Measurements from ENCODE around the gene SH2D7. TPM values are rescaled to one million over a fixed set of nuclear protein-coding genes. Genes with fewer than 3 reads are reported as not detected.
A peak's percentile ranks its signal among the peaks of the same experiment; 100 is the strongest.

Gene SH2D7
- total RNA-seq = not detected

GRCh38 chr15:78092261-78093041 lies at the start of gene SH2D7:
Gene SH2D7, plus strand, starts transcription at chr15:78092561. Its CDS starts 24 bp downstream, at chr15:78092585.
- H3K4me3 Mint-ChIP-seq = no peak within 1 kb of the TSS
- no peak for DNase-seq
- H3K27me3 Mint-ChIP-seq = peaks cover 3% of the 10 kb centered on the region
- ChIA-PET POLR2A (interaction anchor here (0.6 kb wide), 1 partner anchor 13 kb away, joined by 5 read pairs; no protein-coding TSS in a partner anchor), CTCF (interaction anchor here (1.4 to 2.9 kb wide), 7 partner anchors 9 to 56 kb away, joined by 3 to 14 read pairs (median 6); no protein-coding TSS in a partner anchor)
- H3K4me1 Mint-ChIP-seq = peaks cover 29% of the 10 kb centered on the region
- H3K27ac Mint-ChIP-seq = no peak within 1 kb of the TSS
- H3K9me3 Mint-ChIP-seq = peaks cover 6% of the 10 kb centered on the region
- H3K36me3 Mint-ChIP-seq (ENCODE audit: low read depth) = peaks cover 4% of the 10 kb centered on the region

GRCh38 chr15:78044407-78045155 lies 47.8 kb upstream of the SH2D7 start:
- ChIA-PET POLR2A (interaction anchor here (0.6 kb wide), 1 partner anchor 16 kb away, joined by 4 read pairs; no protein-coding TSS in a partner anchor), CTCF (interaction anchor here (0.5 to 1.2 kb wide), 3 partner anchors 17 to 1836 kb away, joined by 3 to 5 read pairs (median 4); no protein-coding TSS in a partner anchor)
- Mint-ChIP-seq H3K9me3 (no peaks in the 10 kb centered on the region), H3K27ac (peak overlapping the region; percentile 80), H3K36me3 (ENCODE audit: low read depth) (peaks cover 66% of the 10 kb centered on the region), H3K4me3 (no peak overlapping the region), H3K4me1 (peaks cover 90% of the 10 kb centered on the region), H3K27me3 (no peaks in the 10 kb centered on the region)
- DNase-seq = no peak

- Mint-ChIP-seq H3K9me3 (no peaks in the 10 kb centered on the region), H3K4me3 (no peak overlapping the region), H3K27me3 (no peaks in the 10 kb centered on the region), H3K27ac (peak overlapping the region; percentile 20), H3K36me3 (ENCODE audit: low read depth) (peaks cover 62% of the 10 kb centered on the region), H3K4me1 (peaks cover 90% of the 10 kb centered on the region)
- ChIA-PET CTCF (interaction anchor here (1.2 kb wide), 1 partner anchor 17 kb away, joined by 4 read pairs; no protein-coding TSS in a partner anchor), POLR2A (interaction anchor here (0.6 kb wide), 1 partner anchor 15 kb away, joined by 4 read pairs; no protein-coding TSS in a partner anchor)
- no peak for DNase-seq
Observed at GRCh38 chr15:78045189-78045588, 47.2 kb upstream of the SH2D7 start.

GRCh38 chr15:78046796-78047341 lies 45.5 kb upstream of the SH2D7 start:
- no peak for DNase-seq
- H3K4me1 Mint-ChIP-seq = peaks cover 94% of the 10 kb centered on the region
- CTCF ChIA-PET = interaction anchor here (0.7 to 1.9 kb wide), 7 partner anchors 12 to 859 kb away, joined by 3 to 11 read pairs (median 3); no protein-coding TSS in a partner anchor
- H3K9me3 Mint-ChIP-seq = no peaks in the 10 kb centered on the region
- no peaks in the 10 kb centered on the region for H3K27me3 Mint-ChIP-seq
- peak overlapping the region; percentile 25 for H3K4me3 Mint-ChIP-seq
- POLR2A ChIA-PET = no interaction called here
- peaks cover 61% of the 10 kb centered on the region for H3K36me3 Mint-ChIP-seq (ENCODE audit: low read depth)
- H3K27ac Mint-ChIP-seq = peak overlapping the region; percentile 87

- POLR2A ChIA-PET = no interaction called here
- H3K4me1 Mint-ChIP-seq = peaks cover 95% of the 10 kb centered on the region
- H3K4me3 Mint-ChIP-seq = peak overlapping the region; percentile 25
- peak overlapping the region; percentile 87 for H3K27ac Mint-ChIP-seq
- H3K36me3 Mint-ChIP-seq (ENCODE audit: low read depth) = peaks cover 63% of the 10 kb centered on the region
- CTCF ChIA-PET = interaction anchor here (0.6 to 1.9 kb wide), 9 partner anchors 9 to 858 kb away, joined by 3 to 11 read pairs (median 3); no protein-coding TSS in a partner anchor
- H3K27me3 Mint-ChIP-seq = no peaks in the 10 kb centered on the region
- no peaks in the 10 kb centered on the region for H3K9me3 Mint-ChIP-seq
- peak; percentile 29 for DNase-seq
Observed at GRCh38 chr15:78047761-78048627, 44.4 kb upstream of the SH2D7 start.

- DNase-seq = no peak
- Mint-ChIP-seq H3K4me1 (peaks cover 96% of the 10 kb centered on the region), H3K9me3 (no peaks in the 10 kb centered on the region), H3K27me3 (no peaks in the 10 kb centered on the region), H3K27ac (peak overlapping the region; percentile 87), H3K36me3 (ENCODE audit: low read depth) (peaks cover 63% of the 10 kb centered on the region), H3K4me3 (no peak overlapping the region)
- CTCF ChIA-PET = interaction anchor here (0.6 to 3.2 kb wide), 7 partner anchors 8 to 60 kb away, joined by 3 to 20 read pairs (median 3); no protein-coding TSS in a partner anchor
- POLR2A ChIA-PET = no interaction called here
Observed at GRCh38 chr15:78048628-78048920, 43.8 kb upstream of the SH2D7 start.

- no peaks in the 10 kb centered on the region for H3K27me3 Mint-ChIP-seq
- peaks cover 97% of the 10 kb centered on the region for H3K4me1 Mint-ChIP-seq
- peak overlapping the region; percentile 87 for H3K27ac Mint-ChIP-seq
- ChIA-PET POLR2A (interaction anchor here (0.7 to 0.9 kb wide), 2 partner anchors 16 to 21 kb away, joined by 3 to 4 read pairs; no protein-coding TSS in a partner anchor), CTCF (interaction anchor here (0.6 to 6.8 kb wide), 8 partner anchors 9 to 191 kb away, joined by 3 to 73 read pairs (median 12); partner anchors contain the start of gene TBC1D2B)
- DNase-seq = peak; percentile 73
- peak overlapping the region; percentile 51 for H3K4me3 Mint-ChIP-seq
- H3K36me3 Mint-ChIP-seq (ENCODE audit: low read depth) = peaks cover 60% of the 10 kb centered on the region
- H3K9me3 Mint-ChIP-seq = no peaks in the 10 kb centered on the region
Observed at GRCh38 chr15:78049691-78050440, 42.5 kb upstream of the SH2D7 start.

- peak overlapping the region; percentile 87 for H3K27ac Mint-ChIP-seq
- H3K27me3 Mint-ChIP-seq = no peaks in the 10 kb centered on the region
- peaks cover 61% of the 10 kb centered on the region for H3K36me3 Mint-ChIP-seq (ENCODE audit: low read depth)
- POLR2A ChIA-PET = interaction anchor here (0.9 kb wide), 1 partner anchor 20 kb away, joined by 4 read pairs; no protein-coding TSS in a partner anchor
- H3K4me1 Mint-ChIP-seq = peaks cover 97% of the 10 kb centered on the region
- peak overlapping the region; percentile 28 for H3K4me3 Mint-ChIP-seq
- DNase-seq = no peak
- no peaks in the 10 kb centered on the region for H3K9me3 Mint-ChIP-seq
- CTCF ChIA-PET = interaction anchor here (0.6 to 6.8 kb wide), 8 partner anchors 9 to 190 kb away, joined by 3 to 73 read pairs (median 12); partner anchors contain the start of gene TBC1D2B
Observed at GRCh38 chr15:78050441-78050809, 41.9 kb upstream of the SH2D7 start.

GRCh38 chr15:78050826-78051225 lies 41.5 kb upstream of the SH2D7 start:
- Mint-ChIP-seq H3K4me1 (peaks cover 99% of the 10 kb centered on the region), H3K27ac (peak overlapping the region; percentile 87), H3K36me3 (ENCODE audit: low read depth) (peaks cover 64% of the 10 kb centered on the region), H3K27me3 (no peaks in the 10 kb centered on the region), H3K4me3 (peak overlapping the region; percentile 28), H3K9me3 (no peaks in the 10 kb centered on the region)
- ChIA-PET CTCF (interaction anchor here (1.4 to 6.8 kb wide), 8 partner anchors 8 to 58 kb away, joined by 3 to 73 read pairs (median 12); partner anchors contain the start of gene TBC1D2B), POLR2A (no interaction called here)
- DNase-seq = no peak

GRCh38 chr15:78051596-78051995 lies 40.8 kb upstream of the SH2D7 start:
- Mint-ChIP-seq H3K27ac (peak overlapping the region; percentile 91), H3K27me3 (no peaks in the 10 kb centered on the region), H3K36me3 (ENCODE audit: low read depth) (peaks cover 65% of the 10 kb centered on the region), H3K4me3 (peak overlapping the region; percentile 20), H3K4me1 (peaks cover 98% of the 10 kb centered on the region), H3K9me3 (no peaks in the 10 kb centered on the region)
- ChIA-PET POLR2A (no interaction called here), CTCF (interaction anchor here (0.5 to 6.8 kb wide), 10 partner anchors 8 to 57 kb away, joined by 3 to 73 read pairs (median 7); no protein-coding TSS in a partner anchor)
- DNase-seq = no peak

- Mint-ChIP-seq H3K4me3 (peak overlapping the region; percentile 2), H3K27me3 (no peaks in the 10 kb centered on the region), H3K9me3 (no peaks in the 10 kb centered on the region), H3K36me3 (ENCODE audit: low read depth) (peaks cover 61% of the 10 kb centered on the region), H3K27ac (peak overlapping the region; percentile 91), H3K4me1 (peaks cover 98% of the 10 kb centered on the region)
- DNase-seq = no peak
- ChIA-PET CTCF (interaction anchor here (0.5 to 6.8 kb wide), 9 partner anchors 10 to 57 kb away, joined by 3 to 73 read pairs (median 9); no protein-coding TSS in a partner anchor), POLR2A (no interaction called here)
Observed at GRCh38 chr15:78052001-78052401, 40.4 kb upstream of the SH2D7 start.
